ENCODE results near the gene HLCS.

Gene HLCS

DNA sequence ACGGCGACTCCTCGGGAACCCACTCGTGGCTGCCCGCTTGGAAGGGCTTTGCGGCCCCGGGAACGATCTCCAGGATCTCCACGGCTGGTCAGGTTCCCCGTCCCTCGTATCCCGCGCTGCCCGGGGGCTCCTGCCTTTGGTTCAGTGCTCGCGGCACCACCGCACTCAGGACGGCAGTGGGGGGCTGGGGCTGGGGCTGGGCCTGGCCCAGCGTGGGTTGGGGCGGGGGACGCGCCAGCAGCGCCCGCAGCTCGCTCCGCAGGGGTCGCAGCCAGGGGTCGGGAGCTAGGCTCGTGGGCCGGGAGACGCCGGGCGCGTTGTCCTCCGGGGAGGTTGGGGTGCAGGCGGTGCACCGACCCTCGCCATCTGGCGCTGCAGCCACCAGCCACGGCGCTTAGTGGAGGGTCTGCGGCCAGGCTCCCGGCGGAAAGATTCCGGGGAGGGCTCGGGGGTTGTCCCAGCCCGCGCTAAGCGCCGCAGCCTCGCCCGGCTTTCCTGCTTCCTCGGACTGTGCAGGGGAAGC, 258.6 kb downstream of the HLCS start:
- no peaks in the 10 kb centered on the region for H3K79me2 ChIP-seq (ENCODE audit: control insufficient read depth, insufficient read depth, low read length, unreplicated experiment)
- no peak overlapping the region for H3K27ac ChIP-seq (ENCODE audit: low read depth, low read length)
- H3K36me3 ChIP-seq (ENCODE audit: insufficient read depth, low read length) = no peaks in the 10 kb centered on the region
- H2AFZ ChIP-seq (ENCODE audit: low read length, unreplicated experiment) = no peak overlapping the region
- H3K4me3 ChIP-seq (ENCODE audit: low read depth, low read length) = no peak overlapping the region
- peaks cover 100% of the 10 kb centered on the region for H3K27me3 ChIP-seq (ENCODE audit: insufficient read depth, low read length)
- H3K4me1 ChIP-seq (ENCODE audit: control insufficient read depth, insufficient read depth, low read length, unreplicated experiment) = peaks cover 11% of the 10 kb centered on the region

DNA sequence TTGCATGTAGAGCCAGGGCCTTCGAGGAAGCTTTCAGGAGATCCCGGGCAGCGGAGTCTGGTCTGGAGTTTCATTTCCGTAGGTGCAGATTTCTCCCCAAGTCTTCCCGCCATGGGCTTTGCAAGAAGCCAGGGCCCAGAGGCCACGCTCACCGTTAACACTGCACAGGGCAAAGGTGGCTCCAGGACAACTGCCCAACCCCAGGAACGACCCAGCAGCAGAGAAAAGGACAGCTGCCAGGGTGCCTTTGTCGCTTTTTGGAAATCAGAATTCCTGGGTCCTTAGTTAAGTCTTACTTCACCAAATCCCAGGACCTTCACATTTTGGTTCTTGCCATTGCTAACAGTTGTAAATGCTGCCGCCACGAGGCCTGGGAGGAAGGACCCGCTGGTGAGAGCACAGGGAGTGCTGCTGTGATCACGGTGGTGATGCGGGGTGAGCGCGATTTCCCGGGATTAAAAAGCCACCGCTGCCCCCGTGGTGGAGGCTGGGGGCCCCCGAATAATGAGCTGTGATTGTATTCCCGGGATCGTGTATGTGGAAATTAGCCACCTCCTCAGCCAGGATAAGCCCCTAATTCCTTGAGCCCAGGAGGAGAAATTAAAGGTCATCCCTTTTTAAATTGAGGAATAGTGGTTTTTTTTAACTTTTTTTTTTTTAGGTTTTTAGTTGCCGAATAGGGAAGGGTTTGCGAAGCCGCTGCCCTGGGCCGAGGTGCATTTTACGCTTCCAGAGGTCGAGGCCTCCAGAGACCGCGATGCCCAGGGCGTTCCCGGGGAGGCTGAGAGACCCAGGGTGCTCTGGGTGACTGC, 259.3 kb downstream of the HLCS start:
- H3K79me2 ChIP-seq (ENCODE audit: control insufficient read depth, insufficient read depth, low read length, unreplicated experiment) = no peaks in the 10 kb centered on the region
- no peak overlapping the region for H2AFZ ChIP-seq (ENCODE audit: low read length, unreplicated experiment)
- no peaks in the 10 kb centered on the region for H3K36me3 ChIP-seq (ENCODE audit: insufficient read depth, low read length)
- H3K27me3 ChIP-seq (ENCODE audit: insufficient read depth, low read length) = peaks cover 100% of the 10 kb centered on the region
- peaks cover 11% of the 10 kb centered on the region for H3K4me1 ChIP-seq (ENCODE audit: control insufficient read depth, insufficient read depth, low read length, unreplicated experiment)
- H3K27ac ChIP-seq (ENCODE audit: low read depth, low read length) = no peak overlapping the region
- H3K4me3 ChIP-seq (ENCODE audit: low read depth, low read length) = no peak overlapping the region

DNA sequence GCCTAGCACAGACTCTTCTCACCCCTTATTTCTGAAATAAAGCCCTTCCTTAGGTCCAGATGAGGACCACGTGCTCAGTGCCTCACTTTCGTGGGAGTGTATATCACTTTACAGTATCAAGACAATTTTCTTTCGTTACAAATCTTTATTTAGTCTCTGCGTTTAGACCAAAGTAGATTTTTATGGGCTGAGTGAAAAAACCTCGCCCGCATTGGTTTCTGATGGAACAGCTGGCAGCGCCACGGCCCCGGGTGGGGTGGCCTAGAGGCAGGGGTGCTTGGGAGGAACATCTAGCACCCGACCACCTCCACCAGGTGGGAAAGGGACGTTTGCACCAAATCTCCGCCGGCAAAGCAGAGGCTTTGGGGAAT, 260.0 kb downstream of the HLCS start:
- Histone ChIP-seq H2AFZ (ENCODE audit: low read length, unreplicated experiment) (no peak overlapping the region), H3K4me1 (ENCODE audit: control insufficient read depth, insufficient read depth, low read length, unreplicated experiment) (peaks cover 11% of the 10 kb centered on the region), H3K79me2 (ENCODE audit: control insufficient read depth, insufficient read depth, low read length, unreplicated experiment) (no peaks in the 10 kb centered on the region), H3K27ac (ENCODE audit: low read depth, low read length) (no peak overlapping the region), H3K27me3 (ENCODE audit: insufficient read depth, low read length) (peaks cover 100% of the 10 kb centered on the region), H3K4me3 (ENCODE audit: low read depth, low read length) (no peak overlapping the region), H3K36me3 (ENCODE audit: insufficient read depth, low read length) (no peaks in the 10 kb centered on the region)

DNA sequence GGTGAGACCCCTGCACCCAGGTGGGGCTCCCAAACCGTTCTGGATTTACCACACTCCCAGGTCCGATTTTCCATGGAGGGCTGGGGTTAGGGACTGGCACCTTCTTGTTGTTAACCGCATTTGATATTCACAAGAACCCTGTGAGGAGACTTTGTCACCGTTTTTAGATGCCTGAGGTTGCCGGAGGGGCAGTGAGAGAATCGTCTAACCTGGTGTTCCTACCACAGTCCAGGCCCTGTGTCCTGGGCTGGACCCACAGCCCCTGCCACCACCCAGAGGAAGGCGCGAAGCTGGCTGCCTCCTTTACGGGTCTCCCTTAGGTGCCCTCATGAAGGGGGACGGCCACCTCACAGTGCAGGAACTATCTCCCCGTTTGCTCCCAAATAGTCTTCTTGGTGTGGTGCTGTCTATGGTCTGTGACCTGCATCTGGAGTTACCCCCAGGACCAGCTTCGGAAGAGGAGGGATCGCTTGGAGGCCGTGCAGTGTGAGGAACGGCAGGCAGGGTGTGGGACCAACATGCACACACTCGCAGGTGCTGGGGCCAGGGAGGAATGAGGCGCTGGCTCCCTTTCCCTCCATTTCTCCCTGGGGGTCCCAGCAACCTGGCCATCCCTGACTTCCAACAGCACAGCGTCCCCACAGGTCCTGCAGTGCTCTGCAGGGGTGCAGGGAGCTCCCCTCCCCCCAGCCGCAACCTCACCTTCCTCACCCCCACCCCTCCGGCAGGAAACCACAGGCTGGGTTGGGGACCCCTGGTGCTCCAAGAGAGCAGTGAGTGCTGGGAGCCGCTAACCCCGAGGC, 260.6 kb downstream of the HLCS start:
- H3K36me3 ChIP-seq (ENCODE audit: insufficient read depth, low read length) = no peaks in the 10 kb centered on the region
- peak overlapping the region; percentile 63; the same call in 1 of the 2 replicates for H3K4me3 ChIP-seq (ENCODE audit: low read depth, low read length)
- H2AFZ ChIP-seq (ENCODE audit: low read length, unreplicated experiment) = no peak overlapping the region
- H3K4me1 ChIP-seq (ENCODE audit: control insufficient read depth, insufficient read depth, low read length, unreplicated experiment) = peaks cover 11% of the 10 kb centered on the region
- H3K27ac ChIP-seq (ENCODE audit: low read depth, low read length) = no peak overlapping the region
- no peaks in the 10 kb centered on the region for H3K79me2 ChIP-seq (ENCODE audit: control insufficient read depth, insufficient read depth, low read length, unreplicated experiment)
- H3K27me3 ChIP-seq (ENCODE audit: insufficient read depth, low read length) = peaks cover 100% of the 10 kb centered on the region

DNA sequence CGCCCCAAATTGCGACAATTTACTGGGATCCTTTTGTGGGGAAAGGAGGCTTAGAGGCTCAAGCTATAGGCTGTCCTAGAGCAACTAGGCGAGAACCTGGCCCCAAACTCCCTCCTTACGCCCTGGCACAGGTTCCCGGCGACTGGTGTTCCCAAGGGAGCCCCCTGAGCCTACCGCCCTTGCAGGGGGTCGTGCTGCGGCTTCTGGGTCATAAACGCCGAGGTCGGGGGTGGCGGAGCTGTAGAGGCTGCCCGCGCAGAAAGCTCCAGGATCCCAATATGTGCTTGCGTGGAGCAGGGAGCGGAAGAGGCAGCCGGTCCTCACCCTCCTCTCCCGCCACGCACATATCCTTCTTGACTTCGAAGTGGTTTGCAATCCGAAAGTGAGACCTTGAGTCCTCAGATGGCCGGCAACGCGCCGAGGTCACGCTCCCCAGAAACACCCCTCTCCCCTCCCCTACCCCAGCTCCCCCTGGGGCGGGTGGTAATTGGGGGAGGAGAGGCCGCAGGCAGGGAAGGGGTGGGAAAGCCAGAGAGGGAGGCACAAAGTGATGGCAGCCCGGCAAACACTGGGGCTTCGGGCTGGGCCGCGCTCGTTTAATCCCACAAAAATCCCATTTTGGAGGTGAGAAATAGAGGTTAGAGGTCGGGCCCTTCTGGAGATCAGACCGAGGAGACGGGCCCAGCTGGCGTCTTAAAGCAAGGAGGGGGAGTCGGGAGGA, 261.4 kb downstream of the HLCS start:
- no peaks in the 10 kb centered on the region for H3K79me2 ChIP-seq (ENCODE audit: control insufficient read depth, insufficient read depth, low read length, unreplicated experiment)
- no peak overlapping the region for H3K27ac ChIP-seq (ENCODE audit: low read depth, low read length)
- H3K4me1 ChIP-seq (ENCODE audit: control insufficient read depth, insufficient read depth, low read length, unreplicated experiment) = peaks cover 11% of the 10 kb centered on the region
- peaks cover 100% of the 10 kb centered on the region for H3K27me3 ChIP-seq (ENCODE audit: insufficient read depth, low read length)
- no peaks in the 10 kb centered on the region for H3K36me3 ChIP-seq (ENCODE audit: insufficient read depth, low read length)
- H2AFZ ChIP-seq (ENCODE audit: low read length, unreplicated experiment) = no peak overlapping the region
- H3K4me3 ChIP-seq (ENCODE audit: low read depth, low read length) = peak overlapping the region; percentile 63

DNA sequence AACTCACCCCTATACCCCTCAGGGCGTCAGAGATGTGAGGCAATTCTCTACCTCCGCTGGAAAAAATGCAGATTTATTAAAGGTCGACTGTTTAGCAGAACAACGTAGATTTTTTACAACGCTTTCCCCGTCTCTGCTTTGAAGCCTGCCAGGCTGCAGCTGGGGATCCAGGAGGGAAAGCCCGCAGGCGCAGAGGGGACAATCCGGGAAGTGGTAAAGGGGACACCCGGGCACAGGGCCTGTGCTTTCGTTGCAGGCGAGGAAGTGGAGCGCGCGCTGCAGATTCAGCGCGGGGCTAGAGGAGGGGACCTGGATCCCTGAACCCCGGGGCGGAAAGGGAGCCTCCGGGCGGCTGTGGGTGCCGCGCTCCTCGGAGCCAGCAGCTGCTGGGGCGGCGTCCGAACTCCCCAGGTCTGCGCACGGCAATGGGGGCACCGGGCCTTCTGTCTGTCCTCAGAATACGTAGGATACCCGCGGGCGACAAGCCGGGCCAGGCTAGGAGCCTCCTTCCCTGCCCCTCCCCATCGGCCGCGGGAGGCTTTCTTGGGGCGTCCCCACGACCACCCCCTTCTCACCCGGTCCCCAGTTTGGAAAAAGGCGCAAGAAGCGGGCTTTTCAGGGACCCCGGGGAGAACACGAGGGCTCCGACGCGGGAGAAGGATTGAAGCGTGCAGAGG, 262.1 kb downstream of the HLCS start:
- Histone ChIP-seq H3K4me1 (ENCODE audit: control insufficient read depth, insufficient read depth, low read length, unreplicated experiment) (peaks cover 11% of the 10 kb centered on the region), H3K79me2 (ENCODE audit: control insufficient read depth, insufficient read depth, low read length, unreplicated experiment) (no peaks in the 10 kb centered on the region), H3K27ac (ENCODE audit: low read depth, low read length) (no peak overlapping the region), H3K27me3 (ENCODE audit: insufficient read depth, low read length) (peaks cover 100% of the 10 kb centered on the region), H3K36me3 (ENCODE audit: insufficient read depth, low read length) (no peaks in the 10 kb centered on the region), H3K4me3 (ENCODE audit: low read depth, low read length) (0 out of 2 replicates have a peak overlapping the region, but pooled peaks have one; percentile 63), H2AFZ (ENCODE audit: low read length, unreplicated experiment) (no peak overlapping the region)

DNA sequence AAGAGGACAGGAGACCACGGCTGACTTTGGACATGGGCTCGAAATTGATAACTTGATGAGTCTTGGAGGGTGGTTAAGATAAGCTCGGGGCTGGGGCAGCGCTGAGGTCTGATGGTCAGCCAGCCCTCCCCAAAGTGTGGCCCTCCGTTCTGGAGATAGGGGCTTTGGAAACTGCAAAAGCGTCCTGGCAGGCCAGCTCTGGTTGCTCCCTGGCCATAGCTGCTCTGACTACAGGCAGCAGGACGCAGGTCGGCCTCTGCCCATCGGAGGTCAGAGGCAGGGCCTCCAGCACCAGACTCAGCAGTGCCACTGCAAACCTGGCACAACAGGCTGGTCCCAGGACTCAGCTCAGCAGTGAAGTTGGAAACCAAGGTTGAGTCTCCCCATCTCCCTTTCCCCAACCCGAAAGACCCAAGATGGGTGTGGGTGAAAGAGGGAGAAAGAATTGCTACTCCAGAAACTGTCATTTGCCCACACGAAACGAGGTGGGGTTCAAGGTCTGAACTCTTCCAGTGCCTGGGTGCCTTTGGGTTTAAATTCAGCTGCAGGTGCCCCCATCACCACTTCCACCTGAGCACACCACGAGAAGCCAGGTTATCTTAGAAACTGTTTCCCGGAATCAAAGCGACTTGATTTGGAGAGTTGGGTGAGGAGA, 262.7 kb downstream of the HLCS start:
- no peak overlapping the region for H3K27ac ChIP-seq (ENCODE audit: low read depth, low read length)
- H3K4me1 ChIP-seq (ENCODE audit: control insufficient read depth, insufficient read depth, low read length, unreplicated experiment) = peaks cover 7% of the 10 kb centered on the region
- H3K79me2 ChIP-seq (ENCODE audit: control insufficient read depth, insufficient read depth, low read length, unreplicated experiment) = no peaks in the 10 kb centered on the region
- no peak overlapping the region for H2AFZ ChIP-seq (ENCODE audit: low read length, unreplicated experiment)
- H3K36me3 ChIP-seq (ENCODE audit: insufficient read depth, low read length) = no peaks in the 10 kb centered on the region
- H3K27me3 ChIP-seq (ENCODE audit: insufficient read depth, low read length) = peaks cover 99% of the 10 kb centered on the region
- no peak overlapping the region for H3K4me3 ChIP-seq (ENCODE audit: low read depth, low read length)

DNA sequence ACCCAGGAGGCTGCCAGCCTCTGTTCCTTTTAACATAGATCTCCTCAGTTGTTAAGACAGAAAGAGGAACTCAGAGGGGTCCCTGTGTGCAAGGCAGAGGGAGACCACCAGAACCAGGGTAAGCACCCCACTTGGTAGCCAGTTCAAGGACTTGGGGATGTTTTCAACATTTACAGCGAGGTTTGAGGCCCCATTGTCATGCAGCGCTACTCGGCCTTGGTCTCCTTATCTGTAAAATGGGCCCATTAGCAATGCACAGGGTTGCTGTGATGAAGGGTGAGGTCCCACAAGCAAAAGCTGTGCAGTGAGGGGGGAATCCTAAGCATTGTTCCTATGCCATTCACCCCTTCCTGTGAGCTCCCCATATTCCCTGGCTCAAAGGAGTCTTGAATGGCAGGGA, 263.3 kb downstream of the HLCS start:
- Histone ChIP-seq H3K4me1 (ENCODE audit: control insufficient read depth, insufficient read depth, low read length, unreplicated experiment) (peaks cover 5% of the 10 kb centered on the region), H3K27me3 (ENCODE audit: insufficient read depth, low read length) (peaks cover 99% of the 10 kb centered on the region), H3K36me3 (ENCODE audit: insufficient read depth, low read length) (no peaks in the 10 kb centered on the region), H3K27ac (ENCODE audit: low read depth, low read length) (no peak overlapping the region), H2AFZ (ENCODE audit: low read length, unreplicated experiment) (no peak overlapping the region), H3K4me3 (ENCODE audit: low read depth, low read length) (no peak overlapping the region), H3K79me2 (ENCODE audit: control insufficient read depth, insufficient read depth, low read length, unreplicated experiment) (no peaks in the 10 kb centered on the region)

DNA sequence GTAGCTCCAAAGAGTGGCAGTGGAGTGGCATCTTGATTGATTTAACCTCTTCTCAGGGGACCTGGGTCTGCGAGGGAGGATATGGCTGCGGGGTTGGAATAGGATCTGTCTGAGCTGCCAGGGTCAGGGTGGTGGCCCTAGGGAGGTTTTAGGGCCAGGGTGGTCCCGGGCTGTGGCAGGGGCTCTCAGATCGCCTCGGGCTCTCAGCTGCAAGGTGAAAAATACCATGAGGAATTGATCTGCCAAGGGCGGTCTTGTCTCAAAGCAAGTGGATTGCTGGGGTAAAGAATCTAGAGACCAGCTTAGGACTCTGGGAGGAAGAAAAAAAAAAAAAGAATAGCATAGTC, 263.9 kb downstream of the HLCS start:
- H3K4me1 ChIP-seq (ENCODE audit: control insufficient read depth, insufficient read depth, low read length, unreplicated experiment) = peaks cover 5% of the 10 kb centered on the region
- H3K36me3 ChIP-seq (ENCODE audit: insufficient read depth, low read length) = no peaks in the 10 kb centered on the region
- H3K4me3 ChIP-seq (ENCODE audit: low read depth, low read length) = no peak overlapping the region
- H3K79me2 ChIP-seq (ENCODE audit: control insufficient read depth, insufficient read depth, low read length, unreplicated experiment) = no peaks in the 10 kb centered on the region
- H2AFZ ChIP-seq (ENCODE audit: low read length, unreplicated experiment) = no peak overlapping the region
- peaks cover 99% of the 10 kb centered on the region for H3K27me3 ChIP-seq (ENCODE audit: insufficient read depth, low read length)
- H3K27ac ChIP-seq (ENCODE audit: low read depth, low read length) = no peak overlapping the region
